GM19438 (cell line): ENCODE results near the gene ESYT3.
"Not testable (repeated sequence)": the region's sequence is repeated elsewhere in the genome, so short reads cannot be mapped to it uniquely, and the experiment has no call there.

Source experiments
- ATAC-seq: cut with Tn5 transposase; IDR thresholded peaks from one replicate; pipeline ENCODE4 v1.9.1; 2021; ENCODE audit warnings: low read depth; ENCODE audit not compliant: unreplicated experiment

The ESYT3 gene

DNA sequence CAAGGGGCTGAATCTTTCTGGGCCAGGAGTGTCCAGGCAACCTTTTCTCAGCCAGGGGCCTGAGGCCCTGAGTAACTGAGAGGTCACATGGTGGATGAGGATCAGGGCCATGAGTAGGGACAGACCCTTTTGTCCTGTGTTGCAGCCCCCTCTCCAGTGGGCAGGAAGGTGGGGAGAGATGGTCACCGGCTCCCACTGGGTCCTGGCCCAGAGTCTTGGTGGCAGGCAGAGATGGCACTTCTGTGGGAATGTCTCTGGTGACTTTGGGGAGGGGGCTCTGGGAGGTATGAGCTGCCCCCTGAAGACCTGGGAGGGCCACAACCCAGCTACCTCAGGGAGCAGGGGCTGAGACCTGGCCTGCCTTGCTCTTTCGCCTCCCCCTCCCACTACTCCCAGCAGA, 6.8 kb downstream of the ESYT3 start:
- ATAC-seq: no peak

- no peak for ATAC-seq
Observed at GRCh38 chr3:138441742-138442141, 7.3 kb downstream of the ESYT3 start.

DNA sequence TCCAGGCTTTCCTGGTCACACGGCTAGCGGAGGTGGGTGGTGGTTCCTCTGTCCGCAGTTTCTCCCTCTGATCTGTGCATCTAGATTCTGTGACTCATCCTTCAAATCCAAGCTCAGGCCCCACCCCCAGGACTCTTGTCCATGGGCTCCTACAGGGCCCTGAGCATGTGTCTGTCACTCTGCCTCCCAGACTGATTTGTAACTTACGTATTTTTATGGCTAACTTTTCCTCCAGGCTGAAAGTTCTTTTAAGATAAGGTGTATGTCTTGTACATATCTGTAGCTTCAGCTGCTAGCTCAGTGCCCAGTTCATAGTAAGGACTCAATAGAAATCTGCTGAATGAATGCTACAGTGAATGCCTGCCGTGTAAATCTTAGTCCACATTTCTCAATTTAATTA, 8.0 kb downstream of the ESYT3 start:
- ATAC-seq: no peak

GRCh38 chr3:138443091-138443490, 8.7 kb downstream of the ESYT3 start:
- ATAC-seq: no peak

GRCh38 chr3:138443521-138444503, 9.4 kb downstream of the ESYT3 start:
- no peak for ATAC-seq

DNA sequence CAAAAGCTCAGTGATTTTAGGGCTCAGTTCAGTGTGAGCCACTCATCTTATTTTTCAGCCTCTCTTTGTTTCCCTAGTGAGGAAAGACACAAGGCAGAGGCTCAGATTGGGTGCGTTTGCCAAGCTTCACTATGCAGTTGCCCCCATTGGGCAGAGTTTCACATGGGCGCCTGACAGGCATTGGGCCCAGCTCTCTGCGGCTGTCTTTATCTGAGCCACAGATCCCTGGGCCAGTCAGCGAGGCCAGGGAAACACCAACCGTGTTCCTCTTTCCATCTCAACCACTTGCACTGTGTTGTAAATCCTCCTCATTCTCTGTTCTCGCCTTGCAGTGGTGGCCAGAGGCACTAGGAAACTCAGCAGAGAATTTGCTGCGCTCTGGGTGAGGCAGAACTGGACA, 10.8 kb downstream of the ESYT3 start:
- no peak for ATAC-seq

- ATAC-seq: no peak
Observed at GRCh38 chr3:138445654-138446053, 11.2 kb downstream of the ESYT3 start.

DNA sequence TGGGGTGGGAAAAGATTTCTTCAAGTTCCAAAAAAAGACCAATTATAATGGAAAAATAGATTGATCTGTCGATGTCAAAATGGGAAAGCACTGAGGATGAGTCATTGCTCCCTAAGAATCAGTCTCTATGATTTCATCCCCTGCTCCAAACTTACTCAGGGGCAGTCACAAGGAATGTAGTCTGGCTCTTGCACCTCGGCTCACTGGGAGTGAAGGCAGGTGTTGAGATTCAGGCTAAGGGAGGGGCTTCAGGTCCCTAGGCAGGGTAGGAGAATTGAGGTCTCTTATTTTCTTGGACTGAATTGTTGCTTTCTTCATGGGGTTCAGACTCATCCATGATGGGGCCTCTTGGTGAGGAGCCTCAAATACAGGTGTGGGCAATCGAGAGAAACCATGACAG, 14.2 kb downstream of the ESYT3 start:
- ATAC-seq: no peak

DNA sequence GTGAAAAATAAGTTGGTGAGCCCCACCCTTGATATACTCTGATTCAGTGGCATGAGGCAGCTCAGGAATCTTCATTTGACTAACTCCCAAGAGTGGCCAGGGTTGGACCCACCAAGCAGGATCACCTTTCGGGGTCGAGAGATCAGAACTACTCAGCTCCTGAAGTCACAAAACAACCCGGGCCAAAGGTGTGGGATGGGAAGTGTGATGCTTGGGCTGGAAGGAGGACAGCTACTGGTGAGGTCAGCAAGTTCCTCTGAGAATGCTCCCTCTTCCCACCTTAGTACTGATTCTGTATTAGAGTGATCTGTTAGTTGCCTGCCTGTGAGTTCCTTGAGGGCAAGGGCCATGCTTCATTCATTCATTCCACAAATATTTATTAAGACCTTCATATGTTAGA, 15.1 kb downstream of the ESYT3 start:
- no peak for ATAC-seq

DNA sequence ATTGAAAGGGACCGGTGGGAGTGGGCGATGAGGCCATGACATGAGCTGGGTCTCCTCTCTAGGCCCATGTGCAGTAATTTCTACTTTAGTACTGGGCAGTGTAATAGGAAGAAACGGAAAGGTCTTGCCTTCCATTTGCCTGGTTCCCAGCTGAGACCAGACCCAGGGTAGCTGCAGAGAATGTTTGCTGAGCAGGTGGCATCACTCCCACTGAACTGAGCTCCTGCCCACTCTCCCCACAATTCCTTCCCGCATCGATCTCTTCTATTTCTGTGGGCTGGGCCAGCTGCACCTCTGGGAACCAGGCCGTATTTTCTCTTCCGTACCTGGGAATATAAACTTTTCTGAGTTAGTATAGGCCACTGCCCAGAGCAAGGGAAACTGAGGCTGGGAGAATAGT, 15.8 kb downstream of the ESYT3 start:
- no peak for ATAC-seq

DNA sequence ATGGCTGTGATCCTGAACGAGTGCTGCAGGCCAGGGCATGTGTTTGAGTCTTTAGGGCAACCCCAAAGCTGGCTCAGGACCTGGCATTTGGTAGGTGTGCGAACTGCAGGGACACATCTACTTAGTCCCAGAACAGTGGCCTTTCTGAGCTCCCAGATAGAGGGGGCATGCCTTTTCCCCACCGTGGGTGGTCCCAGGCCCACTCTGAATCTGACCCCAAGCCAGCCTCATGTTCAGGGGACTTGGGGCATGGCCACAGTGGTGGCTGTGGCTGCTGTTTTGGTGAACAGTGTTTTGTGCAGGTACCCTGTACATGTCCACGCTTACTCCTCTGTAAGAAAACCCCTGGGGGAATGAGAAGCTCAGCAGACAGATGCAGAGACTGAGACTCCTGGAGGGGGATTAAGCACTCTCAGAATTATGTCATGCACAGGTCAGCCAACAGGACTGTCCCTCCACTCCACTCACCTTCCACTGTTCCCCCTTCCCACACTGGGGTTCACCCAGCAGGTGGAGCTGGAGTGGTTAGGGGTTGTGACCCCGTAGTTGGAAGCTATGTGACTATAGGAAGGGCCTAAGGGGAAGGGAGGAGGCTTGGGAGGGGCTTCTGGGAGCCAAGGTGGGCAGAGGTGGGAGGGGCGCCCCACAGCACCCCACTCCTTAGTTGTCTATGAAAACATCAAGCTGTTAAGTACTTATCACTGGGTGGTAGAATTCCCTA, 16.4 kb downstream of the ESYT3 start:
- ATAC-seq: no peak

DNA sequence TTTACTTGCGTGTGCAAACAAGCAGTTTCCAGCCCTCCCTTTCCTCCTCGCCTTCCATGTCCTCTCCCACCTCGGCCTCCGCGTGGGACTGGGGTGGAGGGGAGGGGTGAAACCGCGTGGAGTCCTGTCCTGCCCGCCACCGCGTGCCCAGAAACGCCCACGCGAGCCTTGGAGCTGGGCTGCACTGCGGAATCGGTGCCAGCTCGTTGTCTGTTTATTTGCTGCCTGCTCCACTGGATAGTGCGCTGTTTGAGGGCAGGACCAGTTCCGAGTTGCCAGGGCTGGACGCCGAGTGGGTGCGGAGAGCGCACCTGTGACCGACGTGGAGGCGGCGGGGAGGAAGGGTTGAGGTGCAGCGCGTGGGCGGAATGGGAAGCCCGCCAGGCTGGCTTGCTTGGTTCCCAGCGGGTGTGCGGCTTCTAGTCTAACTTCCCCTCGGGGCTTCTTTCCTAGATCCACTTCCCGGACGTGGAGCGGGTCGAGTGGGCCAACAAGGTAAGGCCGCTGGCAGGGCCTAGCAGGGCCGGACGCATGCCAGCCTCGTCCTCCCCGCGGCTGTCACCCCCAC, 17.3 kb downstream of the ESYT3 start:
- ATAC-seq: no peak

GRCh38 chr3:138452436-138452835, 18.0 kb downstream of the ESYT3 start:
- no peak for ATAC-seq

GRCh38 chr3:138453940-138454339, 19.5 kb downstream of the ESYT3 start:
- not testable (repeated sequence) for ATAC-seq

DNA sequence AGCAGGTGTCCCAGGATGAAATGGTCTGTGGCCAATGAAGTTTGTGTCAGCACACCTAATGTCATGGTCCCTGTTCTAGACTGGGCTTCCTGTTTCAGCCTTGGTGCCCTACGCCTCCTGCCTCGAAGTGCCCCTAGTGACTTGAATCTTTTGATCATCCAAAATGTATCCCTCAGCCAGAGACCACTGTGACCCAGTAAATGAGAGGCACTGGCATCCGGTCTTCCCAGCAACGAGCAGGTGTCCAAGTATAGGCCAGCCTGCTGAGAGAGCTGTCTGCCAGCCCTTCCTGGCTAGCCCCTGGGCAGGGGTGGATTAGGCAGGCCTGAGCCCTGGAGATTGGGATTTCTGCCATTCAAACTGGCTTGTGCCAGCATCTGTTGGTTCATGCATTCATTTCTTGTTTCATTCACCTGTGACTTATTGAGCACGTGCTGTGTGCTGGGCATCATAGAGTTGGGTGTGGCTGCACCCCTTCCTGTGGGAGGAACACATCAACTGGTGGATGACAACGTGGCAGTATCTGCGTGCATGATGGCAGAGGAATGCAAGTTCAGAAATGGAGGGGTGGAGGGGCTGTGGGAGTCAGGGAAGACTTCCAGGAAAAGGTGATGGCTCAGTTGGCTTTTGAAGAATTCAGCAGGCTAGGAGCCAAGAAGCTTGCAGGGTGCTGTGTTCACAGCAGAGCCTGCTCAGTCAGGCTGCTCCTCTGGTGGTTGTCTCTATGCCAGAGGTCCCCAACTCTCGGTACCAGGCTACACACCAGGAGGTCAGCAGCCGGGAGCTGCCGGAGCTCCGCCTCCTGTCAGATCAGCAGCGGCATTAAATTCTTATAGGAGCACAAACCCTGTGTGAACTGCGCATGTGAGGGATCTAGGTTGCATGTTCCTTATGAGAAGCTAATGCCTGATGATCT, 21.6 kb downstream of the ESYT3 start:
- no peak for ATAC-seq

DNA sequence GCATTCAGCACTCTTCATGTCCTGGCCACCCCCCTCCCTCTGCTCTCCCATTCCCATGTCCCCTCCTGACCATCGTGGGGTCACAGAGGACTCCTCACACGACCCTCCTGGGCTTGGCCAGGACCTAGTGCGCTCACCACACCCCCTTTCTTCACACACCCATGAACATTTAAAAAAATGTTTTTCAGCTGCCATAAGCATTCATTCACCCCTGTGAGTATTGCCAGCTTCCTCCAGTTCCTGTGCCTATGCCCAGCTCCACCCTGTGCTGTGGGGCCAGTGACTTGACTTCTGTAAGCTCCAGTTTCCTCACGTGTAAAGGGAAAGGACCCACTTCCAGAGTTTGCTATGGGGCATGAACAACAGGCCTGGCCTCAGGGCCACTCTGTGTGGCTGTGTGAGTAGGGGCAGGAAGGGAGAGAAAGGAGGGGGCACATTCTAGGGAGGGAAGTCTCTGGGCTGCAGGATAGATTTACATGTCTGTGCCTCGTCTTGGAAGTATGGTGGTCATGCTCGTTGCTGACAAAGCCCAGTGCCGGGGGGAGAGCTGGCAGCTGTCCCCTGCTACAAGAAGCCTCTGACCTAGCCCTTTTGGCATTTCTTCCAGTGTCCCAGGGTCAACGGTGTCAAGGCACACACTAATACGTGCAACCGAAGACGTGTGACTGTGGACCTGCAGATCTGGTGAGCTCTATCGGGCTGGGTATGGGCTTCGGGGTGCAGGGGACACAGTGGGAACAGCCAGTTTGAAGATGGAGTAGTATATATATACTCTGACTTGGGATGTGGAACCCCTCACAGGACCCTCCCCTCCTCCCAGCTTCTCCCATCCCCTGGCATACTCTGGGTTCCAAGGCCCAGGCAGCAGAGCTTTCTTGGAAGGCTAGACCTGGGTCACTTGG, 22.8 kb downstream of the ESYT3 start:
- no peak for ATAC-seq

DNA sequence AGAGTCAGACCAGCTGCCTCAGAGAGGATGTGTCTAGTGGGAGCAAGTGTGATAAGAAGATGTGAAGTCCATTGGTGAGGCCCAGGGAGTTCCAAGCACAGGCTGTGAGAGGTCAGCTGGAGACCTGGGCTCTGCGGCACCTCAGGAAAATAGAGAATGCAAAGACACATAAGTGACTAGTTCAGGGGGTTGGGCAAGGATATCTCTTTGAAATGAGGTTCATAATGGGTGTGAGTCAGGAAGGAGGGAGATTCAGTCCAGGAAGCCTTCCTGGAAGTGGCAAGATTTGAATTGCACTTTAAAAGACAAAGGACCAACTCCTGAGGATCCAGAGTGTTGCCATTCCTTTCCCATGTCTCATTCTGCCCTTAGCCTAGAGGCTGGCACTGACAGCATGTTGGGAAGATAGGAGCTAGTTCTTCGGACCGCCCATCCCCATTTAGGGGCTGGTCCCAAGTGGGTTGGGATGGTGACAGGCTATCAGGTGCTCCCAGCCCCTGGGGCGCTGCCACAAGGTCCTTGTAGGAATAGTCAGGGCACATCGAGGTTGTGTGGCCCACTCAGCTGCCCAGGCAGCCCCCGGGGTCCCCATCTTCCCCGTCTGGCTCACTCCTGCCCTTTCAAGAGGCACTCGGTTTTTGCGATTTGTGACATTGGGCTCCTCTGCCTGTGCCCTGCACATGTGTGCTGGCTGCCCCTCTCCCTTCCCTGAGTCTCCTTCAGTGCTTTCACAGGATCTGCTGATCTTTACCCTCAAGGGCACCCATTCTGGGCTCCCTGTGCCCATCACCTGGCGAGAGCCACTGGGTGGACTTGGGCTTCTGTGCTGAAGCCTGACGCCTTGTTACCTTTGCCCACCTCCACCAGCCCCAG, 23.7 kb downstream of the ESYT3 start:
- ATAC-seq: no peak

GRCh38 chr3:138458774-138459499, 24.5 kb downstream of the ESYT3 start:
- no peak for ATAC-seq
